Mesothelial cell of epicardium (in vitro differentiated cells): ENCODE results near the gene NAA10. TPM values are rescaled to one million over a fixed set of nuclear protein-coding genes. Genes with fewer than 3 reads are reported as not detected.

Experiments used
- DNase-seq, 2 experiments: peaks; one replicate each; pipeline ENCODE4 v3.0.0; 2021; ENCODE audit warnings: low spot score in 2 of 2; ENCODE audit not compliant: unreplicated experiment in 2 of 2
- H3K27ac Mint-ChIP-seq: 2 replicates; pipeline ENCODE4 v1.8.0; 2021; ENCODE audit warnings: mixed read lengths
- H3K27me3 Mint-ChIP-seq: 2 replicates; pipeline ENCODE4 v1.8.0; 2021; ENCODE audit warnings: low read depth, mixed read lengths
- H3K36me3 Mint-ChIP-seq: 2 replicates; pipeline ENCODE4 v1.8.0; 2021; ENCODE audit warnings: mixed read lengths
- H3K4me1 Mint-ChIP-seq: 2 replicates; pipeline ENCODE4 v1.8.0; 2021; ENCODE audit warnings: mixed read lengths
- H3K4me3 Mint-ChIP-seq: 2 replicates; pipeline ENCODE4 v1.8.0; 2021; ENCODE audit warnings: mild to moderate bottlenecking, moderate library complexity, mixed read lengths
- H3K9me3 Mint-ChIP-seq: 2 replicates; pipeline ENCODE4 v1.8.0; 2021; ENCODE audit warnings: mixed read lengths
- CTCF ChIP-seq: fragments of 200-600 bp; sonication (generic); IDR thresholded peaks from one replicate; pipeline ENCODE4 v1.5.0; 2021; ENCODE audit warnings: antibody characterized with exemption; ENCODE audit not compliant: unreplicated experiment
- total RNA-seq: library from RNA; stranded (reverse); gene quantifications from 3 replicates; pipeline ENCODE4 v1.2.1, GENCODE V29; 2021

NAA10 gene
- total RNA-seq, 1 donor from 2014 or later, result 76.8 TPM

- no peak overlapping the region for H3K27ac Mint-ChIP-seq
- H3K4me3 Mint-ChIP-seq, result no peak overlapping the region
- DNase-seq, result no peak
- no peaks in the 10 kb centered on the region for H3K9me3 Mint-ChIP-seq
- peaks cover 34% of the 10 kb centered on the region for H3K36me3 Mint-ChIP-seq
- no peaks in the 10 kb centered on the region for H3K27me3 Mint-ChIP-seq
- no peaks in the 10 kb centered on the region for H3K4me1 Mint-ChIP-seq
- no peak for TF ChIP-seq CTCF
These were observed 23.8 kb upstream of the NAA10 start for GRCh38 chrX:153958605-153959004.

GRCh38 chrX:153957224-153957623, 22.4 kb upstream of the NAA10 start:
- no peaks in the 10 kb centered on the region for H3K9me3 Mint-ChIP-seq
- no peak overlapping the region for H3K4me3 Mint-ChIP-seq
- H3K27ac Mint-ChIP-seq, result no peak overlapping the region
- H3K36me3 Mint-ChIP-seq, result peaks cover 30% of the 10 kb centered on the region
- no peaks in the 10 kb centered on the region for H3K27me3 Mint-ChIP-seq
- no peak for TF ChIP-seq CTCF
- DNase-seq, result no peak
- H3K4me1 Mint-ChIP-seq, result no peaks in the 10 kb centered on the region

GRCh38 chrX:153956044-153956907, 21.4 kb upstream of the NAA10 start:
- TF ChIP-seq CTCF, result no peak
- H3K9me3 Mint-ChIP-seq, result no peaks in the 10 kb centered on the region

GRCh38 chrX:153955228-153955732, 20.4 kb upstream of the NAA10 start:
- TF ChIP-seq CTCF, result no peak
- Mint-ChIP-seq H3K4me3 (no peak overlapping the region), H3K27me3 (no peaks in the 10 kb centered on the region), H3K36me3 (peaks cover 32% of the 10 kb centered on the region), H3K27ac (no peak overlapping the region), H3K9me3 (no peaks in the 10 kb centered on the region), H3K4me1 (no peaks in the 10 kb centered on the region)
- no peak for DNase-seq

More at GRCh38 chrX:153956044-153956907, 21.4 kb upstream of the NAA10 start:
- no peak for DNase-seq
- Mint-ChIP-seq H3K36me3 (peaks cover 30% of the 10 kb centered on the region), H3K27me3 (no peaks in the 10 kb centered on the region), H3K4me3 (no peak overlapping the region), H3K27ac (no peak overlapping the region), H3K4me1 (no peaks in the 10 kb centered on the region)

- DNase-seq, result no peak
- Mint-ChIP-seq H3K27ac (no peak overlapping the region), H3K4me1 (no peaks in the 10 kb centered on the region), H3K27me3 (no peaks in the 10 kb centered on the region), H3K9me3 (no peaks in the 10 kb centered on the region), H3K4me3 (no peak overlapping the region), H3K36me3 (peaks cover 34% of the 10 kb centered on the region)
- TF ChIP-seq CTCF, result no peak
These were observed 19.9 kb upstream of the NAA10 start for GRCh38 chrX:153954558-153955227.
